ENCODE data around the gene PKP4. TPM values are rescaled to one million over a fixed set of nuclear protein-coding genes. Genes with fewer than 3 reads are reported as not detected.

The PKP4 gene
- total RNA-seq, 1 donor from 2014 or later = 30.3 TPM

- Mint-ChIP-seq H3K36me3 (ENCODE audit: low read depth) (no peaks in the 10 kb centered on the region), H3K9me3 (no peaks in the 10 kb centered on the region), H3K4me3 (no peak overlapping the region), H3K27ac (no peak overlapping the region), H3K4me1 (ENCODE audit: low read depth) (no peaks in the 10 kb centered on the region), H3K27me3 (ENCODE audit: insufficient read depth) (no peaks in the 10 kb centered on the region)
- intact Hi-C loops (cut with micrococcal nuclease) = no loop called here
- no peak for DNase-seq (ENCODE audit: low spot score)
These were observed 118.4 kb downstream of the PKP4 start for GRCh38 chr2:158575051-158575635.

GRCh38 chr2:158577141-158577540 lies 120.4 kb downstream of the PKP4 start:
- no peaks in the 10 kb centered on the region for H3K36me3 Mint-ChIP-seq (ENCODE audit: low read depth)
- no peaks in the 10 kb centered on the region for H3K4me1 Mint-ChIP-seq (ENCODE audit: low read depth)
- H3K27me3 Mint-ChIP-seq (ENCODE audit: insufficient read depth) = no peaks in the 10 kb centered on the region
- no peak overlapping the region for H3K4me3 Mint-ChIP-seq
- no peak overlapping the region for H3K27ac Mint-ChIP-seq
- no peaks in the 10 kb centered on the region for H3K9me3 Mint-ChIP-seq
- intact Hi-C loops (cut with micrococcal nuclease) = no loop called here
- DNase-seq (ENCODE audit: low spot score) = no peak

- H3K36me3 Mint-ChIP-seq (ENCODE audit: low read depth) = no peaks in the 10 kb centered on the region
- DNase-seq (ENCODE audit: low spot score) = no peak
- no peak overlapping the region for H3K4me3 Mint-ChIP-seq
- intact Hi-C loops (cut with micrococcal nuclease) = no loop called here
- no peaks in the 10 kb centered on the region for H3K4me1 Mint-ChIP-seq (ENCODE audit: low read depth)
- H3K9me3 Mint-ChIP-seq = no peaks in the 10 kb centered on the region
- no peaks in the 10 kb centered on the region for H3K27me3 Mint-ChIP-seq (ENCODE audit: insufficient read depth)
- H3K27ac Mint-ChIP-seq = no peak overlapping the region
These were observed 122.1 kb downstream of the PKP4 start for GRCh38 chr2:158578703-158579330.

- no peaks in the 10 kb centered on the region for H3K9me3 Mint-ChIP-seq
- H3K4me3 Mint-ChIP-seq = no peak overlapping the region
- H3K27ac Mint-ChIP-seq = no peak overlapping the region
- H3K4me1 Mint-ChIP-seq (ENCODE audit: low read depth) = no peaks in the 10 kb centered on the region
- no peaks in the 10 kb centered on the region for H3K27me3 Mint-ChIP-seq (ENCODE audit: insufficient read depth)
- H3K36me3 Mint-ChIP-seq (ENCODE audit: low read depth) = no peaks in the 10 kb centered on the region
- intact Hi-C loops (cut with micrococcal nuclease) = no loop called here
- no peak for DNase-seq (ENCODE audit: low spot score)
These were observed 123.2 kb downstream of the PKP4 start for GRCh38 chr2:158579928-158580327.

- Mint-ChIP-seq H3K27ac (no peak overlapping the region), H3K9me3 (no peaks in the 10 kb centered on the region), H3K27me3 (ENCODE audit: insufficient read depth) (no peaks in the 10 kb centered on the region), H3K4me3 (no peak overlapping the region), H3K4me1 (ENCODE audit: low read depth) (no peaks in the 10 kb centered on the region), H3K36me3 (ENCODE audit: low read depth) (no peaks in the 10 kb centered on the region)
- intact Hi-C loops (cut with micrococcal nuclease) = no loop called here
- DNase-seq (ENCODE audit: low spot score) = no peak
These were observed 124.0 kb downstream of the PKP4 start for GRCh38 chr2:158580760-158581159.

- H3K4me3 Mint-ChIP-seq = no peak overlapping the region
These were observed 125.9 kb downstream of the PKP4 start for GRCh38 chr2:158582670-158583069.

GRCh38 chr2:158583923-158584322 lies 127.2 kb downstream of the PKP4 start:
- intact Hi-C loops (cut with micrococcal nuclease) = no loop called here
- Mint-ChIP-seq H3K27ac (no peak overlapping the region), H3K4me3 (no peak overlapping the region), H3K4me1 (ENCODE audit: low read depth) (no peaks in the 10 kb centered on the region), H3K27me3 (ENCODE audit: insufficient read depth) (no peaks in the 10 kb centered on the region), H3K36me3 (ENCODE audit: low read depth) (no peaks in the 10 kb centered on the region), H3K9me3 (no peaks in the 10 kb centered on the region)
- DNase-seq (ENCODE audit: low spot score) = no peak

More at GRCh38 chr2:158582670-158583069, 125.9 kb downstream of the PKP4 start:
- Mint-ChIP-seq H3K4me1 (ENCODE audit: low read depth) (no peaks in the 10 kb centered on the region), H3K27me3 (ENCODE audit: insufficient read depth) (no peaks in the 10 kb centered on the region), H3K36me3 (ENCODE audit: low read depth) (no peaks in the 10 kb centered on the region), H3K9me3 (no peaks in the 10 kb centered on the region), H3K27ac (no peak overlapping the region)
- no peak for DNase-seq (ENCODE audit: low spot score)
- intact Hi-C loops (cut with micrococcal nuclease) = no loop called here

GRCh38 chr2:158586491-158586890 lies 129.7 kb downstream of the PKP4 start:
- no peak overlapping the region for H3K4me3 Mint-ChIP-seq
- no peaks in the 10 kb centered on the region for H3K36me3 Mint-ChIP-seq (ENCODE audit: low read depth)
- H3K9me3 Mint-ChIP-seq = no peaks in the 10 kb centered on the region
- no peaks in the 10 kb centered on the region for H3K27me3 Mint-ChIP-seq (ENCODE audit: insufficient read depth)
- intact Hi-C loops (cut with micrococcal nuclease) = no loop called here
- no peak for DNase-seq (ENCODE audit: low spot score)
- H3K4me1 Mint-ChIP-seq (ENCODE audit: low read depth) = no peaks in the 10 kb centered on the region
- H3K27ac Mint-ChIP-seq = no peak overlapping the region

GRCh38 chr2:158589303-158589702 lies 132.6 kb downstream of the PKP4 start:
- H3K36me3 Mint-ChIP-seq (ENCODE audit: low read depth) = no peaks in the 10 kb centered on the region
- no peaks in the 10 kb centered on the region for H3K4me1 Mint-ChIP-seq (ENCODE audit: low read depth)
- H3K27ac Mint-ChIP-seq = no peak overlapping the region
- H3K27me3 Mint-ChIP-seq (ENCODE audit: insufficient read depth) = no peaks in the 10 kb centered on the region
- no peak for DNase-seq (ENCODE audit: low spot score)
- intact Hi-C loops (cut with micrococcal nuclease) = no loop called here
- no peaks in the 10 kb centered on the region for H3K9me3 Mint-ChIP-seq
- H3K4me3 Mint-ChIP-seq = no peak overlapping the region

- Mint-ChIP-seq H3K27me3 (ENCODE audit: insufficient read depth) (no peaks in the 10 kb centered on the region), H3K36me3 (ENCODE audit: low read depth) (peaks cover 1% of the 10 kb centered on the region), H3K4me1 (ENCODE audit: low read depth) (no peaks in the 10 kb centered on the region), H3K27ac (no peak overlapping the region), H3K4me3 (no peak overlapping the region), H3K9me3 (no peaks in the 10 kb centered on the region)
- intact Hi-C loops (cut with micrococcal nuclease) = no loop called here
- no peak for DNase-seq (ENCODE audit: low spot score)
These were observed 142.2 kb downstream of the PKP4 start for GRCh38 chr2:158598862-158599517.

- no peak for DNase-seq (ENCODE audit: low spot score)
- Mint-ChIP-seq H3K4me1 (ENCODE audit: low read depth) (no peaks in the 10 kb centered on the region), H3K36me3 (ENCODE audit: low read depth) (peaks cover 1% of the 10 kb centered on the region), H3K27me3 (ENCODE audit: insufficient read depth) (no peaks in the 10 kb centered on the region), H3K9me3 (no peaks in the 10 kb centered on the region), H3K27ac (no peak overlapping the region), H3K4me3 (no peak overlapping the region)
- intact Hi-C loops (cut with micrococcal nuclease) = no loop called here
These were observed 142.9 kb downstream of the PKP4 start for GRCh38 chr2:158599609-158600008.

- Mint-ChIP-seq H3K4me3 (no peak overlapping the region), H3K4me1 (ENCODE audit: low read depth) (no peaks in the 10 kb centered on the region), H3K27ac (no peak overlapping the region), H3K9me3 (no peaks in the 10 kb centered on the region), H3K27me3 (ENCODE audit: insufficient read depth) (no peaks in the 10 kb centered on the region), H3K36me3 (ENCODE audit: low read depth) (peaks cover 1% of the 10 kb centered on the region)
- DNase-seq (ENCODE audit: low spot score) = no peak
- intact Hi-C loops (cut with micrococcal nuclease) = no loop called here
These were observed 143.5 kb downstream of the PKP4 start for GRCh38 chr2:158600155-158600802.

- H3K4me1 Mint-ChIP-seq (ENCODE audit: low read depth) = no peaks in the 10 kb centered on the region
- no peaks in the 10 kb centered on the region for H3K27me3 Mint-ChIP-seq (ENCODE audit: insufficient read depth)
- no peak overlapping the region for H3K4me3 Mint-ChIP-seq
- H3K27ac Mint-ChIP-seq = no peak overlapping the region
- H3K9me3 Mint-ChIP-seq = no peaks in the 10 kb centered on the region
- intact Hi-C loops (cut with micrococcal nuclease) = no loop called here
- H3K36me3 Mint-ChIP-seq (ENCODE audit: low read depth) = peaks cover 1% of the 10 kb centered on the region
- no peak for DNase-seq (ENCODE audit: low spot score)
These were observed 145.3 kb downstream of the PKP4 start for GRCh38 chr2:158602027-158602426.

Measured in activated T-helper 1 cell treated with anti-CD3 and anti-CD28 coated beads, Interleukin-12 subunit alpha, Interleukin-12 subunit beta, Interleukin-2, Interleukin-4 antibody, amounts not matched to agents 30 ng/mL and 10 ng/mL and 1 ng/mL, durations not matched to agents 14 hours and 24 hours and 36 hours (primary cell).